Measurements from ENCODE around the gene OR6Y1. TPM values are rescaled to one million over a fixed set of nuclear protein-coding genes. Genes with fewer than 3 reads are reported as not detected.

The OR6Y1 gene
- total and polyA plus RNA-seq, 4 donors, result not detected

- 53% methylated on average over 2 of the region's 2 CpGs for WGBS
- Histone ChIP-seq H3K9me3 (ENCODE audit: control insufficient read depth in 4 of 4, low read length in 3 of 4) (no peaks in the 10 kb centered on the region), H3K27me3 (ENCODE audit: control insufficient read depth in 4 of 4, insufficient read depth in 4 of 4, low read length in 3 of 4) (peaks cover 0 to 2% (median 0%) of the 10 kb centered on the region in 4 donors), H3K4me1 (ENCODE audit: control insufficient read depth in 4 of 4, insufficient read depth in 4 of 4, low read length in 3 of 4) (no peaks in the 10 kb centered on the region), H3K36me3 (ENCODE audit: control insufficient read depth in 4 of 4, insufficient read depth in 3 of 4, low read depth in 1 of 4, low read length in 3 of 4) (no peaks in the 10 kb centered on the region), H3K9ac (ENCODE audit: low read depth in 1 of 2, low read length in 2 of 2) (no peak overlapping the region), H3K27ac (ENCODE audit: low read depth in 1 of 2, low read length in 2 of 2) (no peak overlapping the region), H3K4me3 (ENCODE audit: low read depth in 1 of 3, low read length in 3 of 3) (no peak overlapping the region)
- TF ChIP-seq RAD21 (IDR thresholded peaks at IDR 0.05) (no peak), MAX (IDR thresholded peaks at IDR 0.05) (no peak), TAF1 (conservative IDR thresholded peaks at IDR 0.05) (no peak), SP1 (IDR thresholded peaks at IDR 0.05) (no peak), JUND (IDR thresholded peaks at IDR 0.05) (no peak), GABPA (IDR thresholded peaks at IDR 0.05 in 1 of 2, conservative IDR thresholded peaks at IDR 0.05 in 1 of 2) (no peak), FOXA1 (IDR thresholded peaks at IDR 0.05) (no peak), HNF4A (conservative IDR thresholded peaks at IDR 0.05) (no peak), REST (IDR thresholded peaks at IDR 0.05) (no peak), ZBTB33 (IDR thresholded peaks at IDR 0.05) (no peak), EGR1 (IDR thresholded peaks at IDR 0.05; ENCODE audit: low read depth in 2 of 2) (no peak), CTCF (IDR thresholded peaks at IDR 0.05; ENCODE audit: low read depth, low read length, missing input control) (no peak), RXRA (IDR thresholded peaks at IDR 0.05) (no peak), YY1 (IDR thresholded peaks at IDR 0.05) (no peak), NR2F2 (IDR thresholded peaks at IDR 0.05) (no peak), HNF4G (IDR thresholded peaks at IDR 0.05) (no peak), FOXA2 (IDR thresholded peaks at IDR 0.05) (no peak), ATF3 (IDR thresholded peaks at IDR 0.05) (no peak)
- no peak for DNase-seq (ENCODE audit: low spot score)
Observed at GRCh38 chr1:158564608-158565007, 10.4 kb upstream of the OR6Y1 start.

Data from liver (tissue), 9 donors.